ENCODE data around the gene HENMT1.
"Not testable (repeated sequence)": the region's sequence is repeated elsewhere in the genome, so short reads cannot be mapped to it uniquely, and the experiment has no call there.

Gene HENMT1

DNA sequence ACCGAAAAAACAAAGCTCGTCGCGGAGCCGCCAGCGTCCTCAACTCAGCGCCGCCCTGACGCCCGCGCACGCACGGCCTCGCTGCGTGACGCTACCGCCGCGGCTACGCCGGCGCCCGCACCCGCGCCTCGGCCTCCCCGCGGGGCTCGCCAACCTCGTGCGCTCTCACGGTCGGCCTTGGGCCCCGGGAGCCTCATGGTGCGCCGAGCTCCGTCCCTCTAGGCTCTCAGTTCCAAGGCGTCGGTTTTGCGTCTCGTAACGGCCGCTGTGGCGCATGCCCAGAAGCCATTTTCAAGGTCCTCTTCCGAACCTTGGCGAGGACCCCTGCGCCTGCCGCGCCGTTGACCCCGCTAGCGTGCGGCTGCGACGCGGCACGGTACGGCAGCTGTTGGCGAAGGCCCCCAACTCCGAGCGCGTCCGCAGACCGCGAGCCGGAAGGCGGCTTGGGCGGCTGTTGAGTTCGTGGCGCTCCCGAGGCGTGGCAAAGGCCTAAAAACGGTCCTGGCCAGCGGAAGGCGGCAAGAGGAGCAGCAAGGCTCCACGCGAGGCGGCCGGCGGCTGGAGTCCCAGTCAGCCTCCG lies at the start of gene HENMT1:
Gene HENMT1 (minus strand): TSS at position 64 of the 580 bp plus-strand sequence. CDS start 1,209 bp downstream, outside the sequence.
- DNase-seq = peak; percentile 78 to 82

DNA sequence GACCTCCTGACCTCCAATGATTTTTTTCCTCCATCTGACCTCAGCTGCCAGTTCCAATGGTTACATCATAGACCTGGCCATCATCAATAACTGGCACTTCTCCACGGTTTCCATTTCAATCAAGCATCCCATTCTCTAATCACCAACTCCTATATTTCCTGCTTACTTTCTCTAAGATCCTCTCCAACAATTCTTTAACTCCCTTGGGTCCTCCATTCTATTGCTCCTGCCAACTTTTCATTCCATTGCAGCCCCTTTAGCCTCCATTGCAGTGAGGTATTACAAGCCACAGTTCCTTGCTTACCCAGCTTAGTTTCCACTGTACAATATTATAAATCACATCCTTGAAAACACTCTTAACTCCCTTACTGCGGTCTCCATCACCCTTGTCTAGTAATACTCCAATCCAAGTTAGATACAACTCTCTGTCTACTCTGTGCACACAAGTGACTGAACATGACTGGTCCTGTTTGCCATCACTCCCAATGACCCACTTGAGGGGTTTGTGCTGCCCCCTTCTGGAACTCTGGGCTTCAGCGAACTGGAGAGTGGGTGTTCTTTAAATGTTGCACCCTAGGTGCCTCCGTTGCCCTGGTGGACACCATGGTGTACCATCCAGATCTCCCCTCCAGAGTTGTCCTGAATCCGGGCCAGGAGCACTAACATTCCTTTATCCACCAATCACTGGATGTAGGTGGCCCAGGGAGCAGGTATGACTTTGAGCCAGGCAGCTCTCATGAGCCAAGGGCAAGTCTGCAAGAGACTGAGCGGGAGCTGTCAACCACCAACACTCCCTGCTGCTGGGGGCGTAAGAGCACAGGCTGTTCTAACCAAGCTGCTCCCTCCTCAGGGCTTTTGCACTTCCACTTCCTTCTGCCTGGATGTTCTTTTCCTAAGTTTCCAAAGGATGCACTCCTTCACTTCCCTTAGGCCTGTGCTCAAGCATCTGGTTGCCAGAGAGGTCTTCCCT lies 48.1 kb upstream of the HENMT1 start:
- peak; percentile 62 to 81 for DNase-seq

DNA sequence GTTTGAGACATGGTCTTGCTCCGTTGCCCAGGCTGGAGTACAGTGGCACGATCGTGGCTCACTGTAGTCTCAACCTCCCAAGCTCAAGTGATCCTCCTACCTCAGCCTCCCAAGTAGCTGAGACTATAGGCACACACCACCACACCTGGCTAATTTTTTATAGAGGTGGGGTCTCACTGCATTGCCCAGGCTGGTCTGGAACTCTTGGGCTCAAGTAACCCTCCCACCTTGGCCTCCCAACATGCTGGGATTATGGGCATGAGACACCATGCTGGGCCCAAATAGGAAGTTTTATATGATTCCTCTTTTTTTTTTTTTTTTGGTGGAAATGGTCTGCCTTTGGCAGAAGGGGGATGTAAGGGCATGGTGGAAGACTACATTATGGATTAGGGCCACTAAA lies 45.8 kb upstream of the HENMT1 start:
- DNase-seq = no peak

DNA sequence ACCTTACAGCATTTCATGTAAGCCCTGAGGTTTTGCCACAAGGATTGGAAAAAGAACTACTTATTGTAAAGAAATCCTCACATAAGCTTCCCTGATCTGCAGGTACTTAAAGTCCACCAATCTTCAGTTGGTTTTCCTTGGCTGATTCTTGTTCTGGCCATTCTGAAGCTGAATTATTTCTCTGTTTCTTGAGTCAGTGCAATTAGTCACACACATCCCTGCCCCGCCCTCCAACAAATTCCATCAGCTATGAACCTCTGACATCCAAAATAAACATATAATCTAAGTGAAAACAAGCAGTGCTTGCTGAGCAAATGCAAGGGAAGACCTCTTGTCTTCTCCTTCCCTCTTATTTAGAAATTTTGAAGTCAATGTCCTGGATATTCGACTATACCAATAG lies 43.6 kb upstream of the HENMT1 start:
- no peak for DNase-seq

DNA sequence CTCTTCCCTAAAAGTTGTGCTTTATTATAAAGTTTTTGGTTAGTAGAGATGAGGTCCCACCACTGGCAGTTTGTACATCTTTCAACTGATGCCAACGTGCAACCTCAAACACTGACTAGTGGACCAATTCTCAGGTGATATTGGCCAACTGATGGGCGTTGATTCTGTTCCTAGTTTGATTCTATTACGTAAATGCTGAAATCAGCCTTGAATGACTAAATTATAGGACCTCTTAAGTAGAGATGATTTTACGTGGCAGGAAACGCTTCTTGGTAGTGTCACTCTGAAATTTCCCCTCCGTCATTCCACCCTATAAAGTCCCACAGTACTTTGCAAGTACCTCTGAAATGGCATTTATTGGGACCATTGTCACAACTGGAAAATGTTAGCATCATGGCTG lies 43.0 kb upstream of the HENMT1 start:
- peak; percentile 14 to 65 for DNase-seq

DNA sequence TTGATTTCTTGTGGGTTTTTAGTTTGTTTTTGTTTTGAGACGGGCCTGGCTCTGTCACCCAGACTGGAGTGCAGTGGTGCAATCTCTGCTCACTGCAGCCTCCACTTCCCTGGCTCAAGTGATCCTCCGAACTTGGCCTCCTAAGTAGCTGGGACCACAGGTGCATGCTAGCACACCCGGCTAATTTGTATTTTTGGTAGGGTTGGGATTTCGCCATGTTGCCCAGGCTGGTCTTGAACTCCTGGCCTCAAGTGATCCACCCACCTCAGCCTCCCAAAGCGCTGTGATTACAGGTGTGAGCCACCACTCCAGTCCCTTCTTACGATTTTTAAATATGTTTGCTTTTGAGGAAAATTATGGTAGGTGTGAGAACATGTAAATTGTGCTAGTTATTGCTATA lies 41.2 kb upstream of the HENMT1 start:
- DNase-seq = not testable (repeated sequence)

DNA sequence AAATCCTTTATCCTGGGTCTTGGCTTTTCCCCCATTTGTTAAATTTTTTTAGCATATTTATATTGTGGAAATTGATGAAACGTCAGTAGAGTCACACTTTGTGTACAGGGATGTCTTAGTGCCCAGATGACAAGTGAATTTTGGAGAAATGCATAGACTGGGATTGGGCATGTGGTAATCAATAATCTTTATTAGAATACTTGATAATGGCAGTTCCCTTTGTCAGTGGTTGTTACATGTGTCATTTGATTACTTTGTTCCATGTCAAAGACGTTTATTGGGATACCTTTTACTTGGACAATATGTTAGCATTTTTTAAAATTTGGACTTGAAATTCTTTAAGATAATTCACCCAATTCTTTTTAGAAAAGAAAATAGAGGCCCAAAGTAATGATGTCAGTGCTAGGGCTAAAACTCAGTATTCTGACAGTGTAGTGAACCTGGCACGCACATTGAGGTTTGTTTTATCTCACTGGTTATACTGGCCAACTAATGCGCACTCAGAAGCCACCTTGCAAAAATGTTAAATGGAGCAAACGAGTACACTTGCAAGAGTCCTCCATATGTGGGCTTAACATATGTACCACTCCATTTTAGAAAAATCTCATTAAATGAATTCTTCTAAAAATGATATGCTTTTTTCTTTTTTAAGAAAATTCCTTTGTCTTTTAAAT lies 40.4 kb upstream of the HENMT1 start:
- no peak for DNase-seq

DNA sequence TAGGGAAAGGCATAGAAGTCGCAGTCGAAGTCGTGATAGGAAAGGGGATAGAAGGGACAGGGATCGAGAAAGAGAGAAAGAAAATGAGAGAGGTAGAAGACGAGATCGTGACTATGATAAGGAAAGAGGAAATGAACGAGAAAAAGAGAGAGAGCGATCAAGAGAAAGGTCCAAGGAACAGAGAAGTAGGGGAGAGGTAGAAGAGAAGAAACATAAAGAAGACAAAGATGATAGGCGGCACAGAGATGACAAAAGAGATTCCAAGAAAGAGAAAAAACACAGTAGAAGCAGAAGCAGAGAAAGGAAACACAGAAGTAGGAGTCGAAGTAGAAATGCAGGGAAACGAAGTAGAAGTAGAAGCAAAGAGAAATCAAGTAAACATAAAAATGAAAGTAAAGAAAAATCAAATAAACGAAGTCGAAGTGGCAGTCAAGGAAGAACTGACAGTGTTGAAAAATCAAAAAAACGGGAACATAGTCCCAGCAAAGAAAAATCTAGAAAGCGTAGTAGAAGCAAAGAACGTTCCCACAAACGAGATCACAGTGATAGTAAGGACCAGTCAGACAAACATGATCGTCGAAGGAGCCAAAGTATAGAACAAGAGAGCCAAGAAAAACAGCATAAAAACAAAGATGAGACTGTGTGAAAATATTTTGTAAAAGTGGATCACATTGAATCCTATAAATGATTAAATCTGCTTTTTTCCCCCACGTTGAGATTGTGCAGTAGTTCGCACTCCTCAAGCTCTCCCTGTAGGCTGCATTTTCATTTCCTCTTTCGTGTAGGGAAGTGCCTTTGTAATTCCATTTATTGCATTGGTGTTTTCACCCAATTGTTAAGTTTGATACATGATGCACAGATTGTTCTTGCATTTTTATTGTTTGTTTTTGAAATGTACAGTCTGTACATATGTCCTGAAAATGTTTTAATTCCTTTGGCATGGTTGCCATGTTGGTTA lies 38.8 kb upstream of the HENMT1 start:
- DNase-seq = no peak

DNA sequence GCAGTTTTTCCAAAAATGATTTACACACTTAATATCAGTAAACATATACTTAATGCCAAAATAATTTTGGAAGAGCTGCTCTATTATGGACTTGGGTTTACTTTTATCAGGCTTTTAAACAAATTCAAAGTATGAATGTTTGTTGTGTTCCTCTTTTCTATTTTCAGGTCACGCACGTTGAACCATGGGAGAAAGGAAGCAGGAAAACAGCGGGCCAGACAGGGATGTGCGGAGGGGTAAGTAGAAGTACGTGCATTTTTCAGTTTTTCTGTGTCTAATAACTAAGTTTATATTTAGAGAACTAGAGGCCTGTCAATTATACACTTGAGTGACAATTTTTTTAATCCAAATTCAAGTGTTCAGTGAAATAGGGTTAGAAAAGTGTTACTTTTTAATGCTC lies 34.6 kb upstream of the HENMT1 start:
- no peak for DNase-seq

DNA sequence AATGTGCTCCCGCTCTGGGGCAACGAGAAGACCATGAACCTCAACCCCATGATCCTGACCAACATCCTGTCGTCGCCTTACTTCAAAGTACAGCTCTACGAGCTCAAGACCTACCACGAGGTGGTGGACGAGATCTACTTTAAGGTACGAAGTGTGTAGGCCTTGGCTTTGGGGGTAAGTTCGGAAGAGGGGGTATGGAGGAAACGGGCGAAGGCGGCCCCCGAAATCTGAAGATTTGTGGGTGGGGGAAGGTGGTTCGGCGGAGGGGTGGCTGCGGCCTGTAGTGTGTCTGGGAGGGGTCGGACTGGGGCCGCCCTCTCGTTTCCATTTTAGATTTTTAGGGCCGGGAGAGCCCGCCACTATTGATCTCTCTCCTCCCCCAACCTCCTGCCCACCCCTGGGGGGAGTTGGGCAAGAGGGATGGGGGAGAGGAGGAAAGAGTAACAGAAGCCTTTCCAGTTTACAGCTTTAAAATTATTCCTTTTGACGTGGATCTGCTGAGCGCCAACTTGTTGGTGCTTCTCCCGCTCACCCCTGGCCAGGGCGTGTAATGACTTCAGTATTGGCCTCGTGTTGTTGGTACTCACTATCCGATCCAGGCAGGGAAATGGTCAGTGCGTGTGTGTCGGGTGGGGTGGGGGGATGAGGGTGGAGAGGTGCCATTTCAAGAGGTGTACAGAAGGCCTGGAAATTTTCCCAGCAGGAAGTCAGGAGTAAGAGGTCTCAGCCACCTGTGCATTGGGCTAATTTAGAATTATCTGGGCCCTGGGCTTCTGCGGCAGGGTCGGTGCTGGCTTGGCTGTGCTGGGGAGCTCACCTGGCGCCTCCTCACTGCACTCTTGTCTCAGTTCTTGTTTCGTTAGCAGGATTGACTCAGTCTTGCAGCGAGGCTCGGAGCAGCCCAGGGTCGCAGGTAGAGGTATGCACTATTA lies 32.1 kb upstream of the HENMT1 start:
- peak; percentile 83 to 89 for DNase-seq

DNA sequence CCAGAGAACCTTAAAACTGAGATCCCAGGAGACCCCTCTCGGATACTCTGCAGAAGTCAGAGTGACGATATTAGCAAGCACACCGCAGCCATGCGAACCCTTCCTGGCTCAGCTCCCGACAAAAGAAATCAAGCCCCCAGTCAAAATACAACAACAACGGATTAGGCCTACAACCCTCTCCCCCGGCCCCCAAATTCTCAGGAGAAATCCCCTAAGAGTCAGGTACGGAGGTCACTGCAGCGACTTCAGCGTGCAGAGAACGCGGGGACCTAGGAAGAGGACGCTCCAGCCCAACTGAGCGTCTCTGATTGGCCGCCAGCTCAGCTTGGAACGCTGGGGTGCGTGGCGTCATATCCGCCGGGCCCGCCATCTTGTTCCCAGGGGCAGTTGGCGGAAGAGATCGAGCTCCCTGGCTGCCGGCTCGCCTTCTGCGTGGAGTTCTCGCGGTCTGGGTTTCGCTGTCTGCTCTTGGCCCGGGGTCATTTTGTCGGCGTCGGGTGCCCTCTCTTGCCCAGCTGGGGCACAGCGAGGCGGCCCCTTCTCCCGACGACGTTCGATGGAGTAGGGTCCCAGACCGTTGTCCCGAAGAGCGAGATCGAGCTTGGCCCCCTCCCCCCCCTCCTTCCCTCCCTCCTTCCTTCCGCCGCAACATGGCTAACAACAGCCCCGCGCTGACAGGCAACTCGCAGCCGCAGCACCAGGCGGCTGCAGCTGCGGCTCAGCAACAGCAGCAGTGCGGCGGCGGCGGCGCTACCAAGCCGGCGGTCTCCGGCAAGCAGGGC lies 31.2 kb upstream of the HENMT1 start, which contains the start of gene PRPF38B:
Gene PRPF38B (plus strand): TSS at position 369 of the 782 bp plus-strand sequence. CDS start 282 bp downstream, at position 651.
- DNase-seq = peak; percentile 90 to 93

DNA sequence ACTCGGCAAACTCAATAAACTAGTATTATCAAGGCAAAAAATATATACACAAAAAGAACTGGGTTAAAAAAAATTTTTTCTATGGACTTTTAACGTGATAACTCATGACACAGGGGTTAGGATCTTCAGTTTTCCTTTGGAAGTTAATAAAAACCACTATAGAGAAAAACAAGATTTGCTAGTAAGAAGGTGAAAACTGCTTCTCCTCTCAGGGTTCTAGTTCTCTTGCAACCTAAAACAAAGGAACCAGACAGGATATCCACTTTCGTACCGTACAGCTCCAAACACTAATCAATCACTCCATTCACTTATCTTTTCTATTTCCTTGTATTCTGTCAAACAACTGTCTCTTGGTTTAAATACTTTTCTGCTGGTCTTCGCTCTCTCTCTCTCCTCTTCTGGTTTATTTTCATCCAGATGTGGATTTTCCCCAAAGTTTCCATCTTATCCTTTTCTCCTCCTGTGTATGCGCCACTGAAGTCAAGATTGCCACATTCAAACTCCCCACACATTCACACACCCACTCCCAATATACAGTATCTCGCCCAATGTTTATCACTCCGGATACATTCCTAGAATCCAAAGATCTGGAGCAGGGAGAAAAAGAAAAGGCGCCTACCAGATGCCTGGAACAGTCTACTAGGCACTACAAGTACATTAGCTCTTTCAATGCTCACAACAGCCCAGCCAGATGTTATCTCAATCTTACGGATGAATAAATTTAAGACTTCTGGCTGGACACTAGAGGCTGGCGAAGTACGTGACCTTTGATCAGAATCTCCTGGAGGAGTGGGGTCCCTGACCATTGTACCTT lies 30.4 kb upstream of the HENMT1 start:
- DNase-seq = no peak

DNA sequence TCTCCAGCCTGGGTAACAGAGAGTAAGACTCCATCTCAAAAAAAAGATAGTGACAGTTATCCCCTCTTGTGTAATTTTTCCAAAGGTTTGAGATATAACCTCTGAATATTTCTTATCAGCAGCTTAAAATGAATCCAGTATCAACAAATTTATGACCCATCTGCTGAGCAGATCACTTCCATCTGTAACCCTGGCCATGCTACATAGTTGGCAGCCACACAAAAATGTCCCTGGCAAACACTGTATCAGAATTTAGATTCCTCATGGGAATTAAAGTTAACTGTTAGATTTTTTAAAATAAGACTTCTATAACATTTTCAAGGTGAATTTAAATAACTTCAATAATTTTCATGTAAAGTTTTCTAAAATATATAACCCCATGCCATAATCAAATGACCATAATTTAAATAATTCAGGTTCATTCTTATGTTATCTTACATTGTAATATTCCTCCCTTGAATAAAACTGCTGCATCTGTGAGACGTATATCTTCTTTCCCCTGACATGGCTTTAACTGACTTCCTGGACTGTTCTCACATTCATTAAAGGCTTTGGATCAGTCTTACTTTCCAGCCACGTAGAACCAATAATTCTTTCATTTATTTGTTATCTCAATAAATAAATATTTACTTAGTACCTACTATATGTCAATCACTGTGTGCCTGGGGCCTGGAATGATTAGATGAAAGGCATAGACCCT lies 25.9 kb upstream of the HENMT1 start:
- DNase-seq = no peak

DNA sequence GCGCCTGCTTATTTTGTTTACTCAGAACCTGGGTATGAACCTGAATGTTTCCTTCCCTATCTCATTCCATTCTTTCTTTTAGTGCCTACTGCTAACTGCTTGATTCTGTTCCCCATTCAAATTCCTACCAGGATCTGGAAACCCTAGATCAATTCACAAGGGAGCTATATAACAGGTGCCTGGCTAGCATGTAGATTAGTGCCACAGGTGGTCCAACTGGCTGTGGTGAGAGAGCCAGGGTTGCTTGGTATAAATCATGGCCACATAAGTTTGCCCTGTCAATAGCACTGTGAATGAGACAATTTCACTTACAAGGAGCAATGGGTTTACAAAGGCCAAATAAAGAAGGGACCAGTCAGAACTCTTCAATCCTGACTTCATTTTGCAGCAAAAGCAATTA lies 24.6 kb upstream of the HENMT1 start:
- no peak for DNase-seq

DNA sequence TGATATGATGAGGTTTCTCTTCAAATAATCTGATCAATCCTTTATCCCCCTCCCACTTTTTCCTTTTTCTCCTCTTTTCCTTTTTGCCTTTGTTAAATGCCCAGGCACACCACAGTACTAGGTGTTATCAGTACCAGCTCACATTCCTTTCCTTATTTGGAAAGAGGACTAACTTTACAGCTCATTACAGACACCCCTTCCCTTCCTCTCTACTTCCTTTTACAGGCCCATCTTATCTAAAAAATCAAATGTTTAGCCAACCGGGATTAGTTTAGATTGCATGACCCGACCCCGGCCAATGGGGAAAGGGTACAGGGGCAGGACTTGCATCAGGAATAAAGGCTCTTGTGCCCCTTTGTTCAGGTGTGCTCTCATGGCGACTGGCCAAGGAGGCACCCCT lies 20.8 kb upstream of the HENMT1 start:
- not testable (repeated sequence) for DNase-seq

DNA sequence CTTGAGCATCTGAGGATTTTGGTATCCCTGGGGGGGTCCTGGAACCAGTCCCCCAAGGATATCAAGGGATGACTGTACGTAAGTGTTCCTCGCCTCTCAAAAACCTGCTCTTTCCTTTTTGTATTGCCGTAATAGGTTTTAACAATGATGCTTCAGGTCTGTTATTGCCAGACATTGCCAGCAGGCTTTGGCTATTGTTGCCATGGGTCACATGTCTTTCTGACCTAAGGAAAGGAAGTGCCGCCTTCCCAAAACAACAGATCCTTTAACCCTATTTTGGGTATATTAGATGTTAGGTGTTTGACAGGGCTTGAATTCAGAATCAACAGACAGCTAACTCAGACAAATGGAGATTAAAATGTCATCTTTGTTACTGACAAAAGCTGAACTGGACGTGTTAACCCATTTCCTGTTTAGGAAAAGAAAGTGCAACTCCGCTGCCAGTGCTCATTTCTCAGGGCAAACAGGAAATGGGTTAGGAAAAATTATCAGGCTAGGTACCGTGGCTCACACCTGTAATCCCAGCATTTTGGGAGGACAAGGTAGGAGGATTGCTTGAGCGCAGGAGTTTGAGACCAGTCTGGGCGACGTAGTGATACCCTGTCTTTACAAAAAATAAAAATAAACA lies 18.8 kb upstream of the HENMT1 start:
- no peak for DNase-seq

DNA sequence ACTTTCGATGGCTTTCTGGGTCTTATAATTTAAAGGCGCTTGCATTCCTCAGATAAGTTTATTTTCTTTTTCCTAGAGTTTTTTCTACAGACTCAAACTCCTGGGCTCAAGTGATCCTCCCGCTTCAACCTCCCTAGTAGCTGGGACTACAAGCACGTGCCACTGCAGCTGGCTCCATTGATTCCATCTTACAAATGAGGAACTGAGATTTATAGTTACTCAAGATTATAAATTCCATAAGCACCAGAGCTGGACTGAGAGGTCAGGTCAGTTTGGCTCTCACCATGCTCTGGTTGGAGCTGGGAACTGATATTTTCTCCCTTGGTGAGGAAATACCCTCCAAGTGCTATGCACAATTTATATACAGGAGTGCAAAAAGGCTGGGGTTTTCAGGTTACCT lies 17.8 kb upstream of the HENMT1 start:
- DNase-seq = no peak

DNA sequence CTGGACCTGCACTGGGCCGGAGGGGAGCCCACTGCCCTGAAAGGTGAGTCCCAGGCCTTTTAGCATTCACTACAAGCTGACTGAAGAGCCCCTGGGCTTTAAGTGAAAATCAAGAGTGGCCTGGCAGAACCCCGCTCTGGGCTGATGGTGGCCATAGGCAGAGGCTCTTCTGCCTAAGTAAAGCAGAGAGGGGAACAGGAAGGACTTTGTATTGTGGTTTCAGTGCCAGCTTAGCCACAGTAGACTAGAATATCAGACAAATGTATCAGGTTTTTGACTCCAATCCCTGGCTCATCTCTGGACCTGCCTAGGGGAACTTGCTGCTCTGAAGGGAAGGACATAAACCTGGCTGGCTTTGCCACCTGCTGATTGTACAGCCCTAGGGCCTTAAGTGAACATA lies 10.2 kb upstream of the HENMT1 start:
- DNase-seq = no peak

Data from CD4-positive, alpha-beta T cell treated with Interferon alpha-2 for 1 hour (primary cell).